ENCODE data around the gene STH.

The STH gene

GRCh38 chr17:46028981-46029565 is 30.0 kb downstream of the STH start:
- DNase-seq: no peak

- DNase-seq: no peak
Measured at GRCh38 chr17:46029627-46030026, 30.6 kb downstream of the STH start.

- no peak for DNase-seq
Measured at GRCh38 chr17:46030752-46031151, 31.7 kb downstream of the STH start.

GRCh38 chr17:46031440-46031839 is 32.4 kb downstream of the STH start:
- DNase-seq: no peak

- DNase-seq: no peak
Measured at GRCh38 chr17:46031920-46032319, 32.9 kb downstream of the STH start.

- no peak for DNase-seq
Measured at GRCh38 chr17:46032909-46033308, 33.9 kb downstream of the STH start.

- DNase-seq: no peak
Measured at GRCh38 chr17:46033392-46033791, 34.3 kb downstream of the STH start.

- no peak for DNase-seq
Measured at GRCh38 chr17:46035112-46035818, 36.2 kb downstream of the STH start.

GRCh38 chr17:46036491-46036890 is 37.4 kb downstream of the STH start:
- no peak for DNase-seq

- DNase-seq: no peak
Measured at GRCh38 chr17:46037722-46038255, 38.7 kb downstream of the STH start.

- DNase-seq: no peak
Measured at GRCh38 chr17:46038414-46038813, 39.4 kb downstream of the STH start.

- no peak for DNase-seq
Measured at GRCh38 chr17:46038937-46039336, 39.9 kb downstream of the STH start.

GRCh38 chr17:46039592-46040186 is 40.6 kb downstream of the STH start:
- no peak for DNase-seq

GRCh38 chr17:46042246-46042645 is 43.2 kb downstream of the STH start:
- no peak for DNase-seq

- DNase-seq: no peak
Measured at GRCh38 chr17:46042925-46043324, 43.9 kb downstream of the STH start.

- no peak for DNase-seq
Measured at GRCh38 chr17:46043606-46044005, 44.6 kb downstream of the STH start.

- DNase-seq: no peak
Measured at GRCh38 chr17:46044286-46044928, 45.4 kb downstream of the STH start.

GRCh38 chr17:46044989-46045388 is 45.9 kb downstream of the STH start:
- DNase-seq: no peak

GRCh38 chr17:46045639-46046038 is 46.6 kb downstream of the STH start:
- no peak for DNase-seq

GRCh38 chr17:46046957-46047356 is 47.9 kb downstream of the STH start:
- DNase-seq: no peak

GRCh38 chr17:46047398-46047797 is 48.3 kb downstream of the STH start:
- no peak for DNase-seq

- DNase-seq: no peak
Measured at GRCh38 chr17:46047856-46048255, 48.8 kb downstream of the STH start.

Measured in activated CD8-positive, alpha-beta memory T cell treated with anti-CD3 and anti-CD28 coated beads, Interleukin-2, amount 50 U/mL, for 48 hours (primary cell).